A549 (cell line): Measurements from ENCODE around the gene SULF2. TPM values are rescaled to one million over a fixed set of nuclear protein-coding genes. Genes with fewer than 3 reads are reported as not detected.

Experiments
- ATAC-seq, 2 experiments: fragments of 200-7000 bp in 1 of 2; fragments of >200 bp in 1 of 2; cut with Nextera tagmentation in 1 of 2; cut with Tn5 transposase in 1 of 2; 3 replicates each; pipeline versions ENCODE4 v1.8.0 to v1.9.1; 2018 to 2020; ENCODE audit warnings: mild to moderate bottlenecking in 1 of 2, moderate library complexity in 1 of 2
- CTCF ChIA-PET: fragments of 300-600 bp; sonication (Branson Sonifier 250); formaldehyde crosslinking; extraction: SDS; loops from one replicate; lab custom pipeline; 2021; ENCODE audit warnings: antibody characterized with exemption, inconsistent platforms; lab: Yijun Ruan, JAX
- POLR2A ChIA-PET: fragments of 350-600 bp; formaldehyde crosslinking; extraction: SDS; loops from one replicate; lab custom pipeline; 2021; ENCODE audit warnings: antibody characterized with exemption, inconsistent platforms; lab: Yijun Ruan, JAX
- DNase-seq, 2 experiments: peaks; one replicate each; pipeline versions ENCODE4 v3.0.0 to v3.0.0-alpha.2; 2011 to 2016; ENCODE audit warnings: low read depth in 1 of 2, low spot score in 1 of 2
- FAIRE-seq: peaks from 2 replicates; lab custom pipeline; 2011; peaks lifted over from hg19 to GRCh38; lab: Jason Lieb, UNC
- H3K27ac ChIP-seq, 2 experiments: fragments of >200 bp; sonication (Bioruptor Twin); formaldehyde crosslinking; 3 replicates each; pipeline ENCODE4 v1.5.1; 2016 to 2017
- H3K4me1 ChIP-seq: fragments of >200 bp; sonication (Bioruptor Twin); formaldehyde crosslinking; 3 replicates; pipeline ENCODE4 v1.6.1; 2016
- H3K4me2 ChIP-seq: fragments of >200 bp; sonication (Bioruptor Twin); formaldehyde crosslinking; 3 replicates; pipeline ENCODE4 v1.6.1; 2016
- H3K4me3 ChIP-seq: fragments of >200 bp; sonication (Bioruptor Twin); formaldehyde crosslinking; 3 replicates; pipeline ENCODE4 v1.5.1; 2016
- H3K9me3 ChIP-seq: fragments of >200 bp; sonication (Bioruptor Twin); formaldehyde crosslinking; 3 replicates; pipeline ENCODE4 v1.6.1; 2016
- ATOH8 ChIP-seq: fragments of 250-450 bp; sonication (Bioruptor Pico); IDR thresholded peaks from 2 replicates; pipeline ENCODE4 v1.5.0; 2020; ENCODE audit warnings: low read depth, mild to moderate bottlenecking, moderate library complexity
- BHLHE40 ChIP-seq: IDR thresholded peaks from 2 replicates; pipeline ENCODE4 v1.6.1; 2012; ENCODE audit warnings: low read depth, low read length, inconsistent platforms
- CHD4 ChIP-seq: fragments of 200-600 bp; sonication (generic); IDR thresholded peaks from 2 replicates; pipeline ENCODE4 v1.6.1; 2016; ENCODE audit warnings: antibody characterized with exemption, mild to moderate bottlenecking, borderline replicate concordance
- CTCF ChIP-seq: fragments of >200 bp; sonication (Bioruptor Twin); formaldehyde crosslinking; IDR thresholded peaks from 3 replicates; pipeline ENCODE4 v1.5.1; 2016
- EP300 ChIP-seq, 2 experiments: fragments of >200 bp; sonication (Bioruptor Twin); formaldehyde crosslinking; IDR thresholded peaks; 2 replicates in 1 of 2; 3 replicates in 1 of 2; pipeline ENCODE4 v1.6.1; 2016 to 2017
- FOXS1 ChIP-seq: fragments of 250-450 bp; sonication (Bioruptor Pico); IDR thresholded peaks from 2 replicates; pipeline ENCODE4 v1.5.0; 2020; ENCODE audit warnings: mild to moderate bottlenecking, moderate library complexity
- HEYL ChIP-seq: fragments of 250-450 bp; sonication (Bioruptor Pico); IDR thresholded peaks from 2 replicates; pipeline ENCODE4 v1.8.0; 2021; ENCODE audit warnings: mild to moderate bottlenecking, moderate library complexity
- HOXA7 ChIP-seq: fragments of 250-450 bp; sonication (Bioruptor Pico); IDR thresholded peaks from 2 replicates; pipeline ENCODE4 v1.5.0; 2020; ENCODE audit warnings: mild to moderate bottlenecking, moderate library complexity
- HOXB5 ChIP-seq: fragments of 250-450 bp; sonication (Bioruptor Pico); IDR thresholded peaks from 2 replicates; pipeline ENCODE4 v1.5.0; 2020; ENCODE audit warnings: mild to moderate bottlenecking, moderate library complexity
- KDM5A ChIP-seq: fragments of 200-600 bp; sonication (generic); IDR thresholded peaks from 2 replicates; pipeline ENCODE4 v1.6.1; 2016; ENCODE audit warnings: antibody characterized with exemption, mild to moderate bottlenecking
- MYC ChIP-seq: IDR thresholded peaks from 2 replicates; pipeline ENCODE4 v1.6.1; 2012; ENCODE audit warnings: mild to moderate bottlenecking, inconsistent platforms, low read length, improper control_type of control experiment, borderline replicate concordance
- PHF8 ChIP-seq: fragments of 200-600 bp; sonication (generic); IDR thresholded peaks from 2 replicates; pipeline ENCODE4 v1.6.1; 2016; ENCODE audit warnings: low read depth, mild to moderate bottlenecking, antibody characterized with exemption, moderate library complexity, borderline replicate concordance
- POLR2AphosphoS2 ChIP-seq: conservative IDR thresholded peaks from 2 replicates; pipeline ENCODE4 v1.6.1; 2012; ENCODE audit warnings: low read length, improper control_type of control experiment, inconsistent platforms
- RAD21 ChIP-seq, 2 experiments: fragments of >200 bp in 1 of 2; sonication (Bioruptor Twin) in 1 of 2; formaldehyde crosslinking in 1 of 2; IDR thresholded peaks in 1 of 2; conservative IDR thresholded peaks in 1 of 2; 2 replicates in 1 of 2; 3 replicates in 1 of 2; pipeline ENCODE4 v1.6.1; 2012 to 2018; ENCODE audit warnings: inconsistent platforms in 1 of 2
- RARB ChIP-seq: fragments of 250-450 bp; sonication (Bioruptor Pico); IDR thresholded peaks from 2 replicates; pipeline ENCODE4 v1.8.0; 2021; ENCODE audit warnings: mild to moderate bottlenecking, moderate library complexity
- USF2 ChIP-seq: fragments of 450-650 bp; IDR thresholded peaks from 2 replicates; pipeline ENCODE4 v1.6.1; 2014; ENCODE audit warnings: antibody characterized with exemption
- ZFP36 ChIP-seq: fragments of 450-650 bp; IDR thresholded peaks from 2 replicates; pipeline ENCODE4 v1.6.1; 2014; ENCODE audit warnings: borderline replicate concordance; ENCODE audit not compliant: partially characterized antibody
- ZNF302 ChIP-seq: fragments of 250-450 bp; sonication (Bioruptor Pico); IDR thresholded peaks from 2 replicates; pipeline ENCODE4 v1.9.0; 2021; ENCODE audit warnings: inconsistent platforms, mild to moderate bottlenecking, moderate library complexity
- WGBS: methylation state at CpG from one replicate; pipeline ENCODE4 v1.1.6; 2017; ENCODE audit errors: missing lambda C conversion rate; 5-methylcytosine and 5-hydroxymethylcytosine counted together
- polyA plus RNA-seq, 4 experiments: library from polyadenylated mRNA; depleted of rRNA in 3 of 4; stranded (reverse); fragments of >200 nt; fragmentation: RNase III in 1 of 4; extraction: RNeasy Plus Mini Kit Qiagen cat#74134 plus additional on column Dnase treatment in 1 of 4; gene quantifications; 2 replicates in 3 of 4; 3 replicates in 1 of 4; pipeline ENCODE4 v1.2.3, GENCODE V29; 2011 to 2017
- TF ChIP-seq, protein P1 (sequence below): IDR thresholded peaks from 2 replicates; pipeline ENCODE4 v1.6.1; 2012

The SULF2 gene
- polyA plus RNA-seq, 2 of the 4 experiments (the other 2 are of a cell fraction): 5.8 to 16.8 TPM

GRCh38 chr20:47655635-47656034, 129.6 kb downstream of the SULF2 start (continued):
- TF ChIP-seq, protein P1, sequence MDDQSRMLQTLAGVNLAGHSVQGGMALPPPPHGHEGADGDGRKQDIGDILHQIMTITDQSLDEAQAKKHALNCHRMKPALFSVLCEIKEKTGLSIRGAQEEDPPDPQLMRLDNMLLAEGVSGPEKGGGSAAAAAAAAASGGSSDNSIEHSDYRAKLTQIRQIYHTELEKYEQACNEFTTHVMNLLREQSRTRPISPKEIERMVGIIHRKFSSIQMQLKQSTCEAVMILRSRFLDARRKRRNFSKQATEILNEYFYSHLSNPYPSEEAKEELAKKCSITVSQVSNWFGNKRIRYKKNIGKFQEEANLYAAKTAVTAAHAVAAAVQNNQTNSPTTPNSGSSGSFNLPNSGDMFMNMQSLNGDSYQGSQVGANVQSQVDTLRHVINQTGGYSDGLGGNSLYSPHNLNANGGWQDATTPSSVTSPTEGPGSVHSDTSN: no peak
- TF ChIP-seq ATOH8 (CRISPR knock-in tag) (no peak), MYC (no peak), POLR2AphosphoS2 (no peak), CHD4 (no peak), HOXA7 (CRISPR knock-in tag) (no peak), KDM5A (no peak), RARB (CRISPR knock-in tag) (no peak), ZFP36 (no peak)

DNA sequence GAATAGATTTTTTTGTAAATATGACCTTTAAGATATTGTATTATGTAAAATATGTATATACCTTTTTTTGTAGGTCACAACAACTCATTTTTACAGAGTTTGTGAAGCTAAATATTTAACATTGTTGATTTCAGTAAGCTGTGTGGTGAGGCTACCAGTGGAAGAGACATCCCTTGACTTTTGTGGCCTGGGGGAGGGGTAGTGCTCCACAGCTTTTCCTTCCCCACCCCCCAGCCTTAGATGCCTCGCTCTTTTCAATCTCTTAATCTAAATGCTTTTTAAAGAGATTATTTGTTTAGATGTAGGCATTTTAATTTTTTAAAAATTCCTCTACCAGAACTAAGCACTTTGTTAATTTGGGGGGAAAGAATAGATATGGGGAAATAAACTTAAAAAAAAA, 130.9 kb downstream of the SULF2 start:
- WGBS: 88% methylated on average over 1 of the region's 1 CpG
- POLR2A ChIA-PET: no interaction called here
- no peak for ATAC-seq
- no peak overlapping the region for H3K4me3 ChIP-seq
- CTCF ChIA-PET: interaction anchor here (7.3 kb wide), 1 partner anchor 9 kb away, joined by 55 read pairs; no protein-coding TSS in a partner anchor
- FAIRE-seq: no peak
- no peak for DNase-seq
- no peak overlapping the region for H3K4me2 ChIP-seq
- H3K27ac ChIP-seq: no peak overlapping the region
- H3K9me3 ChIP-seq: no peaks in the 10 kb centered on the region
- no peaks in the 10 kb centered on the region for H3K4me1 ChIP-seq
- TF ChIP-seq HOXB5 (CRISPR knock-in tag): no peak
- TF ChIP-seq ZFP36: no peak
- no peak for TF ChIP-seq PHF8
- no peak for TF ChIP-seq EP300 (IDR thresholded peaks at IDR 0.05)
- no peak for TF ChIP-seq BHLHE40
- TF ChIP-seq RAD21 (conservative IDR thresholded peaks at IDR 0.05 in 1 of 2, IDR thresholded peaks at IDR 0.05 in 1 of 2): no peak
- TF ChIP-seq FOXS1 (CRISPR knock-in tag): no peak

DNA sequence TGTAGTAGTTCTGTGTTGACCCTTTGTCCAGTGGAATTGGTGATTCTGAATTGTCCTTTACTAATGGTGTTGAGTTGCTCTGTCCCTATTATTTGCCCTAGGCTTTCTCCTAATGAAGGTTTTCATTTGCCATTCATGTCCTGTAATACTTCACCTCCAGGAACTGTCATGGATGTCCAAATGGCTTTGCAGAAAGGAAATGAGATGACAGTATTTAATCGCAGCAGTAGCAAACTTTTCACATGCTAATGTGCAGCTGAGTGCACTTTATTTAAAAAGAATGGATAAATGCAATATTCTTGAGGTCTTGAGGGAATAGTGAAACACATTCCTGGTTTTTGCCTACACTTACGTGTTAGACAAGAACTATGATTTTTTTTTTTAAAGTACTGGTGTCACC, 131.4 kb downstream of the SULF2 start:
- Histone ChIP-seq H3K9me3 (no peaks in the 10 kb centered on the region), H3K4me3 (no peak overlapping the region), H3K27ac (no peak overlapping the region), H3K4me1 (no peaks in the 10 kb centered on the region), H3K4me2 (no peak overlapping the region)
- WGBS: 88% methylated on average over 2 of the region's 2 CpGs
- ATAC-seq (no peak), FAIRE-seq (no peak), DNase-seq (no peak)
- CTCF ChIA-PET: interaction anchor here (0.6 to 7.3 kb wide), 3 partner anchors 9 to 644 kb away, joined by 4 to 55 read pairs (median 4); no protein-coding TSS in a partner anchor
- POLR2A ChIA-PET: no interaction called here
- TF ChIP-seq POLR2AphosphoS2 (no peak), CHD4 (no peak), HEYL (CRISPR knock-in tag) (no peak), ZNF302 (CRISPR knock-in tag) (no peak)

- 87% methylated on average over 2 of the region's 2 CpGs for WGBS
- H3K4me2 ChIP-seq: no peak overlapping the region
- DNase-seq: no peak
- H3K27ac ChIP-seq: no peak overlapping the region
- FAIRE-seq: no peak
- POLR2A ChIA-PET: interaction anchor here (0.7 kb wide), 1 partner anchor 66 kb away, joined by 6 read pairs; no protein-coding TSS in a partner anchor
- no peak for TF ChIP-seq FOXS1 (CRISPR knock-in tag)
- TF ChIP-seq USF2: 0 out of 2 replicates have a peak, but pooled peaks have one; percentile 12
- no peak for TF ChIP-seq CTCF
- no peaks in the 10 kb centered on the region for H3K4me1 ChIP-seq
- CTCF ChIA-PET: interaction anchor here (1.3 to 7.3 kb wide), 2 partner anchors 10 to 32 kb away, joined by 3 to 55 read pairs; no protein-coding TSS in a partner anchor
- peak; percentile 28 to 51; a peak in 3 of 6 replicates for ATAC-seq
- H3K9me3 ChIP-seq: no peaks in the 10 kb centered on the region
- no peak overlapping the region for H3K4me3 ChIP-seq
Observed at GRCh38 chr20:47652794-47653193, 132.5 kb downstream of the SULF2 start.
